NCI-H1105 (cell line): Measurements from ENCODE around the gene STON2.
"Not testable (repeated sequence)": the region's sequence is repeated elsewhere in the genome, so short reads cannot be mapped to it uniquely, and the experiment has no call there.

Source experiments
- DNase-seq: peaks from one replicate; lab custom pipeline; 2025; lab: John Stamatoyannopoulos, UW

Gene STON2

DNA sequence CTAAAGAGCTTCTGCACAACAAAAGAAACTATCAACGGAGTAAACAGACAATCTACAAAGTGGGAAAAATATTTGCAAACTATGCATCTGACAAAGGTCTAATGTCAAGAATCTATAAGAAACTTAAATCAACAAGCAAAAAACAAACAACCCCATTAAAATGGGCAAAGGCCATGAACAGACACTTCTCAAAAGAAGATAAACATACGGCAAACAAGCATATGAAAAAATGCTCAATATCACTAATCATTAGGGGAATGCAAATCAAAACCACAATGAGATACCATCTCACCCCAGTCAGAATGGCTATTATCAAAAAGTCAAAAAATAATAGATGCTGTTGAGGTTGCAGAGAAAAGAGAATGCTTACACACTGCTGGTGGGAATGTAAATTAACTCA, 20.1 kb downstream of the STON2 start:
- DNase-seq: not testable (repeated sequence)

DNA sequence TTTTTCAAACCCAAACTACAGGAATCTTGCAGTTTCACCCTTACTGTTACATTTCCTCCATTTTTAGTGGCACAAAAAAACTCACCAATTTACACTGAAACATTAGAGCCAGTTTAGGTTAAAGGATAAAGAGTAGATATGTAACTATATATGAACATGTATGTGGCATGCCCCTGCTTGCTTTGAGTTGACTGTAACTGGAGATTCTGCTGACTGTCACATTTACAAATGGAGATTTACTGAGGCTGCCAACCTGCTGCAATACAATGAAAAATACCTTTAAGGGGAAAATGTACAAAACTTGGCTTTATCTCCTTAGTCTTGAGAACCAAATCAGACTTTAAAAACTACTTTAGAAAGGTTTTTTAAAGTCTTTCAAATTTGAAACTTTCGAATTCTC, 28.3 kb downstream of the STON2 start:
- no peak for DNase-seq

DNA sequence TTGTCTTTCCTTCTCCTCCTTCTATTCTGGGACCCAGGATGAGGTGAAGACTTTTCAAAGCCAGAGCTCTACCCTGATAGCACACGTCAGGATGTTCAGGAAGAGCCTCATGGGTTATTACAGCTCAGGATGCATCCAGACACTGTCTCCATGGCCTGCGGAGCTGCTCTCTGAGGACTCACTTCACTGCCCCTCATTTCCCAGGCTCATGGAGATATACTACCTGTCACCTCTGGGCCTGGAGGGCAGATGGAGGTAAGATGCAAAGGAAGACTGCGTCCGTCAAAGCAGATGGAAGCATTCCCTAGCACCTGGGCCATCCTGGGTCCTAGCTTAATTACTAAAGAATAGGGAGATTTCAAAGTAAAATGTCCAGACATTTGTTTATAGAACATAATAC, 32.6 kb downstream of the STON2 start:
- no peak for DNase-seq

DNA sequence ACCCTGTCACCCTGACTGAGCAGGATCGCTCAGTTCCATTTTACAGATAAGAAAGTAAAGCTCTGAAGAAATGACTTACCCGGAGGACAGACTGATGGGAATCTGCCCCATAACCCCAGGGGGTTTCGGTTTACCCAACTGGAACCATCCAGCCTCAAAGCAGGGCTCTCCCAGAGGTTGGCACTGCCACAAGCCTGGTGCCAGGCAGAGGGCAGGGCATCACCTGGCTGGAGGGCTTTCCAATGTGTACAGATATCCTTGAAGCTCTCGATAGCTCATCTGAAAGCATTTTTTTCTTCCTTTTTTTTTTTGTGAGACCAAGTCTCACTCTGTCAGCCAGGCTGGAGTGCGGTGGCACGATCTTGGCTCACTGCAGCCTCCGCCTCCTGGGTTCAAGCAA, 33.2 kb downstream of the STON2 start:
- no peak for DNase-seq

DNA sequence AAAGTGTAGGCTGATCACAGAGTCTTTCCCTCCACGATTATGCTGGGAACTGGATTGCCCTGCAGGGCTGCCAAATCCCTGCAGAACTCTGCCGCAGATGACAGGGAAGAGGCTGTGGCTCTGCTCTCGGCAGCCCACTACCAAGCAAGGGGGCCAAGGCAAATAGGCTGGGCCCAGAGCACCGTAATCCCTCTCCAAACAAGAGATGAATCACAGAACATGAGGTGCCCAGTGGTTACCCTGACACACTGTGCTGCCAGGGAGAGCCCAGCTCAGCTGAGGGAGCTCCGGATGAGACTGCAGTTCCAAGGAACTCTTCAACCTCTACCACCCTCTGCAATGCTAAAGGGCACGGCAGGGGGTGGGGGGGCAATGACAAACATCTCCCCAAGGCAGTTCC, 33.9 kb downstream of the STON2 start:
- DNase-seq: peak; percentile 39

DNA sequence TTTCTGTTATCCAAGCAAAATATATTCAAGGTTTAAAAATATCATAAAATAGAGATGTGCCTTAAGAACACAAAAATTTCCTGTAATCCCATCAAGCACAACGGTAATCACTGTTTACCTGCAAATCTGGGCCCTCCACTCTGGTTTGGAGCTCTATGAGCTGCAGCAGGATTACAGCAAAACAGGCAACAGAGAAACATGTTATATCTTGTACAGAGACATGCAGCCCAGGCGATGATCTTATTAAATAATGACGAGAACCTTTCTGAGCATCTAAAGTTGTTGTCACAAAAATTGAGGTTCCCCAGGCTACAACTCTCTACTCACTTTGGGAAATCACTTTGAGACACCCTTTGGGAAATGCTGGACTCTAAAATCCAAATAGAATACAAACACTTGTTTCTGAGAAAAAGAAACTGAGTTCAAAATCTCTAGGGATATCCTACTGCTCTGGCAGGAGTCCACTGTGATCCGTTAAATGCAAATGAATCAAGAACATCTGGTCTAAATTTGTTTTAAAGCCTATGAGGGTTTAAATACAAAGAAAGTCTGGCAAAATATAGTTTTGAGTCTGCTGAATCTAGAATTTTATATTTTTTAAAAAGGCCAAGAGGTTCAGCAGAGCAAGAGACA, 36.3 kb downstream of the STON2 start:
- DNase-seq: no peak

DNA sequence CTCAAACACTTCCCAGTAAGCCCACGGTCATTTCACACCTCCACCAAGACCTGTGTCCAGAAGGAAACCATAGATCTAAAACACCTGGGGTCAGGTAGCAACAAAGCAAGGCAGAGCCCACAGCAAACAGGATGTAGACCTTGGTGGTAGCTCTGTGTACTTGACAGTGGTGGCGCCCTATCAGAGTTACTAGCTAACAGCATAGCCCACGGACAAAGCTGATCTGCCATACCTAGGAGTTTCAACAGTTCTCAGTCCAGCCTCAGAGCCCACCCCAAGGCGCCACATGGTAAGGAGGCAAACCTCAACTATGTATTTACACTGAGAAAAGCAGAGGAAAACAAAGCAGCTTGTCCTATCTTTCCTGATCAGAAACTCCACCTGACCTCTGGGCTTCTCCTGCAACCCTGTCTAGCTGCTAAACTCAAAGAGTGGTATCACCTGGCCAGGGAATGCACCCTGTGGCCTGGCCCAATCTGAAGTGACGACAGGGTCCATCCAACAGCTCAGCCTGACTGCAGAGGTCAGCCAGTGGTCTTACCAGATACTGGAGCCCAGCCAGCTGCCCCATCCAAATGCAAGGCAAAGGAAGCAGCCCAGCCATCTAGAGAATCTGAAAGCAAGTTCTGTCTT, 46.3 kb downstream of the STON2 start:
- DNase-seq: no peak

DNA sequence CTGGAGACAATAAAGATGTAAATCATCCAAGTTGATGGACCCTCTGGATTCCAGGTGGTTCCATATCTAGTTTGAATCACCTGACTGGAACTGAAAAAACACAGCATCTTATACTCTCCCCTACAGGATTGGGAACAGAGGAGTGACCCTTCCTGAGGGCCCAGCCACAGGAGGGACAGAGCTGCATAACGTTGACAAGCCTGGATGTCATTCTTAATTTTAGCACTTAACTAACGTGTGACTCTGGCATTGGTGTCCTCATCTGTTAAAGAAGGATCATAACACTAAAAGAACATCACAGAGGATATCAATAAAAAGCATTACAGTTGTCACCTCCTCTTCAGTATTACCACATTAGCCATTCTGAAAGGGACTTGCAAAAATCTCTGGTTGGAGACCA, 47.7 kb downstream of the STON2 start:
- DNase-seq: no peak

DNA sequence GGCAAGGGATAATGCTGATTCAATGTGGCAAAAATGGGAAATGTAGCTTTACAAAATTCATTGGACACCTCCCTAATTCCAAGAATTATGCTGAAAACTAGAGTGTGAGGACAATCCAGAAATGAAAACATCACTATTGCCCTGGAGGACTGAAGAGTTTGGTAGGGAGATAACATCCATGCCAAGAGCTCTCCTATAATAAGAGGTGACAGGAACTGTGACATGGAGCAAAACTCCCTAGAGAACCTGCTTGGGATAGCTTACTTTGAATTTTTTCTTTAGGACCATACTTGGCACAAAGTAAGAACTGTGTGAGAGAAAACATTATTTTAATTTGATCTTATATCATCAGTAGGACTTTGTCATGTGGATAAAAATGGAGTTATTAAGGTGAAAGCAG, 48.9 kb downstream of the STON2 start:
- DNase-seq: no peak

DNA sequence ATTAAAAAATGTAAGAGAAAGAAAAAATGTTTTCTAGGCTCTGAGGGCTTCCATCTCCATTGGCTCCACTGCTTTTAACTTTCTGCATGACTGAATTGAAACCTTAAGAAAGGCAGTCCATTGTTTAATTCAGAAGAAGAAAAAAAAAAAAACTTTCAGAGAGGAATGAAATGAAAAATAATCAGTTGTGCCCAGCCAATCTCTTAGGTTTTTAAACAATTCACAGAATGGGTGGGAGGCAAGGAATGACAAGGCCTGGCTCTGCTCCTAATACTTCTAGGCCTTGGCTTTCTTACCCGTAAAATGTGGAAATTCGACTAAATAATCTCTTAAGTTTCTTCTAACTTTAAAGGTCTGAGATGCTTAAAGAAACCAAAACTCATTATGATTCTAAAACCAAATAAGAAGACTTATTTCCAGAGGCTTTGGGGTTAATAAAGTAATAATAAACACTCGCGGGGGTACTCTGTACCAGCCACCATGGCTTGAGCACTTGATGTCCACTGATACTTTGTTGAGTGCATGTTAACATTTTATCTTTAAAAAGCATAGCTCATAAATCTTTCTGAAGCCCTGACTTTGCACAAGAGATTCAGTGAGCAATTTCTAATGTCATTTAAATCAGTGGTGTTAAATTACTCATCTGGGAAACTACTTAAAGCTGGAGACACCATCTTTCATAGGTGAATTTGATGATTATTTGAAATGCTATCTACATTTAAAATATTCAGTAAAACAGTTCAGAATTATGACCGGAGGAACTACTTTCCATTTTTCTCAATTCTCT, 49.6 kb downstream of the STON2 start:
- DNase-seq: no peak

DNA sequence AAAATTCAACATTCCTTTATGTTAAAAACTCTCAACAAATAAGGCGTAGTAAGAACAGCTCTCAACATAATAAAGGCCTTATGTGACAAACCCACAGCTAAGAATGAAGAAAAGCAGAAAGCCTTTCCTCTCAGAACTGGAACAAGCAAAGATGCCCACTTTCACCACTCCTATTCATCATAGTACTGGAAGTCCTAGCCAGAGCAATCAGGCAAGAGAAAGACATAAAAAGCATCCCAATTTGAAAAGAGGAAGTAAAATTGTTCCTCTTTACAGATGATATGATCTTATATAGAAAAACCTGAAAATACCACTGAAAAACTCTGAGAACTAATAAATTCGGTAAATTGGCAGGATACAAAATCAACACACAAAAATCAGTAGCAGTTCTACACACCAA, 52.1 kb downstream of the STON2 start:
- DNase-seq: no peak

DNA sequence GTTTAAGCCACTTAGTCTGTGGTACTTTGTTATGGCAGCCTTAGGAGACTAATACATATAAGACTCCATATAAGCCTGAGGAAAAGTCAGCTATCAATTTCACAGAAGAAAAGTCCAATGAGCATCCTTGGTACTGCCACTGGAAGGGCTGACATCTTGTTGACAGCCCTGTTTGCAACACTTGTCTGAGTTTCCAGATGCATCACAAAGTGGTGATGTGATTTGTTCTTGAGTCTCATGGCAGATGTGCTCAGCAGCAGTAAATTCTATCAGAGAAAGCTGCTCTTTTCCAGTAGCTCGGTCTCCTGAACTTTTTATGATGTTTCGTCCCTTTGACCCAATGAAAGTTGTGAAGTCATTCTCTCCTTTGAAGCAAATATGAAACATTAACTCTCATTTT, 54.3 kb downstream of the STON2 start:
- DNase-seq: no peak

DNA sequence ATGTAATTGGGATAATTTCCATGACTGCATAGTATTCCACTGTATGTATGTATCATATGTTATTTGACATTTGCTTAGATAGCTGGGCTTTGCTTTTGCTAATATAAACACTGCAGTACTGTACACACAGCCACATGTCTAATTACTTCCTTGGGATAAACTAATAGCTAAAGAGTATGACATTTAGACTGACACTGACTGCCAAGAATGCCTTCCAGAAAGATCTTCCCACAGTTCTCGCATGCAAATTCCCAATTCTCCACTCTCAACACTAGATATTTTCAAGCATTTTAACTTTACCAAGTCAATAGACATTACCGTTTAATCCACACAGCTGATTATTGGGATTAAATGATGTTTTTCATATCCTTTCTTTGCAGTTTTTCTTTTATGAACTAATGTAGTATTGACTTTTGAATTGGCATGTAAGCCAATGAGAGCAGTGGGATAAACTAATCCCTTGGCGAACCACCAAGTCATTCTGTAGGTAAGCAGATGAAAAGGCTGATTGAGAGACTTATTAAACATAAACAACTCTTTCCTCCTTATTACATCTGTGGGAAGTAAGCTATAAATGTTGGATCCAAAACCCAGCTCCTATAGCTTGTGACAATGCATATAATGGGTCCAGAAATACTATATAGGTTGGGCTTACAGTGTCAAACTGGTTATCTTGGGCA, 55.5 kb downstream of the STON2 start:
- DNase-seq: no peak

DNA sequence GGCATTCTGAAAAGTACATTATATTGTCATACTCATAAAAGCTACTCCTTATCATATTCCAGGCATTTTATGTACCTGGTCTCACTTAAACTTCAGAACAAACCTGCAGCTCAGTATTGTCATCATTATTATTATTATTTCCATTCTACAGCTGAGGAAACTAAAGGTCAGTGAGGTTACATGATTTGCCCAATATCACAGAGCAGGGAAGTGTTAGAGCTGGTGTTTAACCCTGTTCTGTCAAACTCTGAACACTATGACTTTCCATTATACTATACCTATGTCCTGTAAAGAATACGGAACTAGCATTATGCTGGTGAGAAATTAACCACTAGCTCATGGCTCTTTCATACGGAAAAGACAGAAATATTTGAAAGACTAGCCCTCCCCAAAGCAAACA, 56.4 kb downstream of the STON2 start:
- no peak for DNase-seq

DNA sequence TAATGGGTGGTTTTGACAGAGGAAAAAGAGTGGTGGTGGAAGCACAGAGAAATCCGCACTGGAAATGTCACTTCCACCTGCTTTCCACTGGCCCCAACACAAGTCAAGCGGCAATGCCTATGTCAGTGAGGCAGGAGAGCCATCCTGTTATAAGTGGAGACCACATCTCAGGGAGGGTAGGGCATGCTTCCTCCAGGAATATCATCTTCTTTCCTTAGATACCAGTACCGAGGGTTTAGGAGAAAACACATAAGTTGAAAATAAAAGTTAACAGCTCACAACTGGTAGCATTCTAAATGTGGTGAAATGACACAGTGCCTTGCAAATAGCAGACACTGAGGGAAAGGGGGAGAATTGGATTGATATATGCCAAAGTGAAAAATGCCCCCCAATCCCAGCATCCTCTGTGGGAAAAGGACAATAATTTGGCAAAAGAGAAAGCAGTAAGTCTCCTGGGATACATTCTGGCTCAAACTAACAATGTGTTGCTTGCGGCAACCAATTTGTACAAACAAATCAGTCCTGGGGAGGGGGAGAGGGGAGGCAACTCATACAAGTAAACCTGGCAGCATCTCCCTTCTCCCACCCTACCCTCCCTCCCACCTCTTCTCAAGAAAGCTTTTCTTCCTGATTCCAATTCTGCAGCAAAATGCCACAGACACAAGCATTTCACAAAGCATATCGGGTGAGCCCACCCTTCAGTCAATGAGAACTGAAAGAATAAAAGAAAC, 57.1 kb downstream of the STON2 start:
- DNase-seq: no peak

DNA sequence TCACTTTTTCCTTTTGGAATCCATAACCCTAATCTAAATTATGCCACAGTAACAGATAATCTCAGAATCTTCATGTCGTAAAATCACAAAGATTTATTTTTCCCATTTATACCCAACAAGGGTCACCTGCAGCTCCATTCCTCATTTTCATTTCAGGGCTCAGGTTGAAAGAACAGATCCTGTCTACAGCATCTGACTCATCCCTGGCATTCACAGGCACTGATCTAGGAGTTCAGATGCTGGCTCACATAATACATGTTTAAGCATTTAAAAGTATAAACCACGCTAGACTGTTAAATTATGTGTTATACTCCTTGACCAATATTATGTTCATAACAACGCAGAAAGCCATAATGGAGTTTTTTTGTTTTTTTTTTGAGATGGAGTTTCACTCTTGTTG, 58.3 kb downstream of the STON2 start:
- no peak for DNase-seq

DNA sequence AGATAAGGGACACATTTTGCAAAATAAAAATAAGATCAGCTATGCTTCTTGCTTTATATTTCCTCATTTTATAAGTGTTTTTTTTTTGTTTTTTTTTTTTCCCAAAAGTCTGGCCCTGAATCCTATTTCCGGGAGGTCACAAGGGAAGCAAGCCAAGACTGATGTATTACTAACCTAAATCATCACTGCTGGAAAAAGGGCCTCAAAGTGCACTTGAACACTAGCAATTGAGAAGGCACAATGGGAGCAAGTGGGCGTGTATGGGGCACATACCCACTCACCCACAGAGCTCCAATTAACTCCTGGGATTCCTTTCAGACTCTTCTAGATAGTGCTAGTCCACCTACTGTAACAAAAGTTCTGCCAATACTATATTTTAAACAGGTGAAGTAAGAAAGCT, 58.8 kb downstream of the STON2 start:
- DNase-seq: no peak

DNA sequence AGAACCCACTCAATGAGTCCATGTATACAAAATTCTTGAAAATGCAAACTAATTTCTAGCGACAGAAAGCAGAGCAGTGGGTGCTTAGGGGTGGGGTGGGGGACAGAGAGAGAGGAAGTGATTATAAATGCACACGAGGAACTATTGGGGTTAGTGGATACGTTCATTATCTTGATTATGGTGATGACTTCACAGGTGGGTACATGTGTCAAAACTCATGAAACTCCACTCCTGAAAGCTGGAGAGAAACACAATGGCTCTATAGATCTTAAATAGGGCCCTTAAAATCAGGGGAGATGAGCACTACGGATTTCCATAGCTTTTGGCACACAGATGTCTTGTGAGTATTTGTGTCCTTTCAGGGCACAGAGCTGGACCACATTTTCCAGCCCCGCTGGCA, 59.9 kb downstream of the STON2 start:
- no peak for DNase-seq

DNA sequence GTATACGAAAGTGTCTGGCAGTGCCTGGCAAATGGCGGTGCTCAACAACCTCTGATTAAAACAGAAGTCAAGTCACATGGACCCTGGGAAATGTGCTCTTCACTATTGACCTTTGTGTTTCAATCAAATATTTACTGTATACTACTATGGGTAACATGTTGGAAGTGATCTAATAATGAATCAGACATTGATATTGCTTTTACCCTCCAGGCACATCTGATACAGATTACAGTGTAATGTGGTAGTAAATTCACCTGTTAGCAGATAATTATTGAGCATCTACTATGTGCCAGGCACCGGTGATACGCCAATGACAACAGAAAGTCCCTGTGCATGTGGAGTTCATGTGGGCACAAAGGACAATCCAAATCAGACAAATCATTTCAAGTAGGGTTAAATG, 63.1 kb downstream of the STON2 start:
- no peak for DNase-seq

DNA sequence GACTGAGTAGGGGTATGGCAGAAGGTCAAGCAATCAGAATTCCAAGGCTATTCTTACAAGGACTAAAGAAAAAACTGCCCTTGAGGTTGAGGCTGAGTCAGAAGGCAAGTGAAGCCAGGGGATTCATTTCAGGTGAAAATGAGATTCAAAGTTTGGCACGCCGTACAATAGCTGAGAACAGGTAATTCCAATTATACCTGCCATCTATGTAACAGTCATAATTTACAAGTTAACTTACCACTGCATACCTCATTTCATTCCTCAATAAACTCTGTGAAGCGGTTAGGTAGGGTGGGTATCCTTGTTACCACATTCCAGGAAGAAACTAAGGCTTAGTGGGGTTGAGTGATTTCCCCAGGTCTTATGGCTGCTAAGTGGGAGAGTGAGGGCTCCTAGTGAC, 64.1 kb downstream of the STON2 start:
- no peak for DNase-seq

DNA sequence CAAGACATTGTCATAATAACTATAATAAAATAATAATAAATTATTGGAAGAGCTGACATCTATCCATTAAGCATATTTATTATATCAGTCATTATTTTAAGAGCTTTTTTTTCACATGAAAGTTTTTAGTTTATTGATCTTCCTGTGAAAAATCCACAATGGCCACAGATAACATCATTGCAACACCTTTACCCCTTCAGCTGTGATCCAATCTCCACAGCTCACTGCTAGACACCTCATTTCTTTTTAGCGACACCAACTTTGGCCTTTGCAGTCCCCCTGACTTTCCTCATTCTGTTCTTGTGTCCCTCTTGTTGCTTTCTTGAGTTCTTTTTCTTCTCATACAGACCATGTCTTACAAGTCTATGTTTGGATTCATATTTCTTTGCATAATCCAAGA, 67.4 kb downstream of the STON2 start:
- DNase-seq: no peak
